ENCODE data around the gene RPTOR.

- TF ChIP-seq, protein P1, sequence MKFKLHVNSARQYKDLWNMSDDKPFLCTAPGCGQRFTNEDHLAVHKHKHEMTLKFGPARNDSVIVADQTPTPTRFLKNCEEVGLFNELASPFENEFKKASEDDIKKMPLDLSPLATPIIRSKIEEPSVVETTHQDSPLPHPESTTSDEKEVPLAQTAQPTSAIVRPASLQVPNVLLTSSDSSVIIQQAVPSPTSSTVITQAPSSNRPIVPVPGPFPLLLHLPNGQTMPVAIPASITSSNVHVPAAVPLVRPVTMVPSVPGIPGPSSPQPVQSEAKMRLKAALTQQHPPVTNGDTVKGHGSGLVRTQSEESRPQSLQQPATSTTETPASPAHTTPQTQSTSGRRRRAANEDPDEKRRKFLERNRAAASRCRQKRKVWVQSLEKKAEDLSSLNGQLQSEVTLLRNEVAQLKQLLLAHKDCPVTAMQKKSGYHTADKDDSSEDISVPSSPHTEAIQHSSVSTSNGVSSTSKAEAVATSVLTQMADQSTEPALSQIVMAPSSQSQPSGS (tag by site-specific recombination; IDR thresholded peaks at IDR 0.05; ENCODE audit: low read depth) = no peak
- TF ChIP-seq, protein P2, sequence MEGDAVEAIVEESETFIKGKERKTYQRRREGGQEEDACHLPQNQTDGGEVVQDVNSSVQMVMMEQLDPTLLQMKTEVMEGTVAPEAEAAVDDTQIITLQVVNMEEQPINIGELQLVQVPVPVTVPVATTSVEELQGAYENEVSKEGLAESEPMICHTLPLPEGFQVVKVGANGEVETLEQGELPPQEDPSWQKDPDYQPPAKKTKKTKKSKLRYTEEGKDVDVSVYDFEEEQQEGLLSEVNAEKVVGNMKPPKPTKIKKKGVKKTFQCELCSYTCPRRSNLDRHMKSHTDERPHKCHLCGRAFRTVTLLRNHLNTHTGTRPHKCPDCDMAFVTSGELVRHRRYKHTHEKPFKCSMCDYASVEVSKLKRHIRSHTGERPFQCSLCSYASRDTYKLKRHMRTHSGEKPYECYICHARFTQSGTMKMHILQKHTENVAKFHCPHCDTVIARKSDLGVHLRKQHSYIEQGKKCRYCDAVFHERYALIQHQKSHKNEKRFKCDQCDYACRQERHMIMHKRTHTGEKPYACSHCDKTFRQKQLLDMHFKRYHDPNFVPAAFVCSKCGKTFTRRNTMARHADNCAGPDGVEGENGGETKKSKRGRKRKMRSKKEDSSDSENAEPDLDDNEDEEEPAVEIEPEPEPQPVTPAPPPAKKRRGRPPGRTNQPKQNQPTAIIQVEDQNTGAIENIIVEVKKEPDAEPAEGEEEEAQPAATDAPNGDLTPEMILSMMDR (tag by site-specific recombination; IDR thresholded peaks at IDR 0.05) = no peak
- TF ChIP-seq ZNF416 (tag by site-specific recombination; IDR thresholded peaks at IDR 0.05) (no peak), ZNF362 (tag by site-specific recombination; IDR thresholded peaks at IDR 0.05) (no peak), ZBTB1 (tag by site-specific recombination; IDR thresholded peaks at IDR 0.05) (no peak), PRDM1 (tag by site-specific recombination; IDR thresholded peaks at IDR 0.05) (no peak), SP7 (tag by site-specific recombination; IDR thresholded peaks at IDR 0.05) (no peak), GLIS1 (tag by site-specific recombination; IDR thresholded peaks at IDR 0.05) (no peak)
Measured at GRCh38 chr17:80717720-80718083, 173.1 kb downstream of the RPTOR start.
